Measurements from ENCODE around the gene SPPL2C.

Gene SPPL2C

GRCh38 chr17:45894022-45894784, 49.5 kb downstream of the SPPL2C start, which contains the start of gene MAPT:
Gene MAPT (plus strand): TSS chr17:45894554. CDS start chr17:45962338, 67,784 bp downstream.
- peak; percentile 98 for DNase-seq (ENCODE audit: low spot score)
- in situ Hi-C loops (cut with MboI; ENCODE audit: low pct_unique_long_range_greater_than_20kb, low sequenced_read_pairs, unreplicated experiment), result no loop called here
- peak; percentile 89 for TF ChIP-seq CTCF (IDR thresholded peaks at IDR 0.05; ENCODE audit: extremely low read depth, insufficient read depth, missing control alignments)

GRCh38 chr17:45895304-45895968, 50.8 kb downstream of the SPPL2C start:
- DNase-seq (ENCODE audit: low spot score), result peak; percentile 49
- no peak for TF ChIP-seq CTCF (IDR thresholded peaks at IDR 0.05; ENCODE audit: extremely low read depth, insufficient read depth, missing control alignments)
- in situ Hi-C loops (cut with MboI; ENCODE audit: low pct_unique_long_range_greater_than_20kb, low sequenced_read_pairs, unreplicated experiment), result no loop called here

DNA sequence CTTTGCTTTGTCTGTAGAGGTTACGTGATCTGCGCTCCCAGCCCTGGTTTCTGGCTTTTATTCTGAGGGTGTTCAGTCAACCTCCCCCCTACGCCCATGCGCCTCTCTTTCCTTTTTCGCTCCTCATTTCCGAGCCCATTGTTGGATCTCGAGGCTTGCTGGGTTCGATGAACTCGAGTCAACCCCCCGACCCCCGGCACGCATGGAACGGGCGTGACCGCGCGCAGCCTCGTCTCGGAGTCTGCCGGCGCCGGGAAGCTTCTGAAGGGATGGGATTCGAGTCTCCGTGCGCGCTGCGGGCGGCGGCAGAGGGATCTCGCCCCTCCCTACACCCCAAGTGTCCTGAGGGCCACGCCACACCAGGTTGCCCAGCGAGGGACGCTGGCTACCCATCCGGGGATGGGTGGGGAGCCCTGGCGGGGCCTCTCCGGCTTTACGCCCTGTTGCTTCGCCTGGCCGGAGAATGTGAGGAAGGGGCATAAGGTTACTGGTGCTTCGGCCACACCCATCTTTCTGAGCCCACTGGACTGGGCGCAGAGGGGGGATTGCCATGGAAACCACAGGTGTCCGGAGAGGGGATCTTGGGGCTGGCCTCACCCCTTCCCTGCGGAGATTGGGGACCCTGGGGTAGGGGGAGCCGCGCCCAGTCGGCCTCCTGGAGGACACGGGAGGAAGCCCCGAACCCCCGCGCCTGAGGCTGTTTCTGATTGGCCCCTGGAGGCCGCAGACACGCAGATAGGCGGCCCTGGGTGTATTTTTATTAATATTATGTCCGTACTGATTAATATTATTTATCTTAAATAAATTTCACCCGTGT, 51.5 kb downstream of the SPPL2C start:
- DNase-seq (ENCODE audit: low spot score), result no peak
- TF ChIP-seq CTCF (IDR thresholded peaks at IDR 0.05; ENCODE audit: extremely low read depth, insufficient read depth, missing control alignments), result no peak
- in situ Hi-C loops (cut with MboI; ENCODE audit: low pct_unique_long_range_greater_than_20kb, low sequenced_read_pairs, unreplicated experiment), result no loop called here

Measured in GM13977 (cell line).